HepG2 (cell line): ENCODE data around the gene ZNF141. TPM values are rescaled to one million over a fixed set of nuclear protein-coding genes. Genes with fewer than 3 reads are reported as not detected.

Experiments used
- ATAC-seq: fragments of 200-7000 bp; cut with Tn5 transposase; 3 replicates; pipeline ENCODE4 v1.9.1; 2020; ENCODE audit warnings: mild to moderate bottlenecking, moderate library complexity
- BruUV-seq: library from RNA; stranded (reverse); fragments of 400-500 nt; replicated peaks from 2 replicates; lab custom pipeline; 2021; lab: Mats Ljungman, UMichigan
- CTCF ChIA-PET: fragments of 300-600 bp; formaldehyde crosslinking; extraction: SDS; loops from one replicate; lab custom pipeline; 2021; ENCODE audit warnings: low total read pairs, inconsistent platforms, low intra/inter-chr PET ratio; lab: Yijun Ruan, JAX
- POLR2A ChIA-PET: fragments of 350-600 bp; sonication (Branson Sonifier 250); formaldehyde crosslinking; loops from one replicate; lab custom pipeline; 2020; ENCODE audit warnings: antibody characterized with exemption, inconsistent platforms; lab: Yijun Ruan, JAX
- DNase-seq: peaks from one replicate; pipeline ENCODE4 v3.0.0-alpha.2; 2015; ENCODE audit warnings: low spot score
- FAIRE-seq: peaks from 3 replicates; lab custom pipeline; 2011; peaks lifted over from hg19 to GRCh38; lab: Jason Lieb, UNC
- H2AFZ ChIP-seq: one replicate; pipeline ENCODE4 v1.6.1; 2011; ENCODE audit warnings: low read length, inconsistent platforms
- H3K27ac ChIP-seq: fragments of 300-600 bp; 3 replicates; pipeline ENCODE4 v1.8.0; 2011; ENCODE audit warnings: mixed run types, mild to moderate bottlenecking, mixed read lengths, low read length, inconsistent platforms; ENCODE audit not compliant: insufficient read depth; ENCODE audit errors: extremely low read length
- H3K27me3 ChIP-seq, 2 experiments: fragments of 200-600 bp in 1 of 2; 2 replicates in 1 of 2; 3 replicates in 1 of 2; pipeline versions ENCODE4 v1.6.0 to v1.8.0; 2011; ENCODE audit warnings: low read length in 2 of 2, mild to moderate bottlenecking in 2 of 2, moderate library complexity in 2 of 2, inconsistent platforms in 1 of 2; ENCODE audit not compliant: insufficient read depth in 2 of 2, control insufficient read depth in 1 of 2
- H3K36me3 ChIP-seq, 2 experiments: fragments of 200-600 bp in 1 of 2; replicated peaks in 1 of 2; 2 replicates in 1 of 2; 3 replicates in 1 of 2; pipeline versions ENCODE4 v1.5.1 to v1.8.0; 2011; ENCODE audit warnings: low read length in 2 of 2, inconsistent platforms in 1 of 2; ENCODE audit not compliant: insufficient read depth in 2 of 2, control insufficient read depth in 1 of 2
- H3K4me1 ChIP-seq: 2 replicates; pipeline ENCODE4 v1.5.1; 2012; ENCODE audit warnings: low read length, inconsistent platforms; ENCODE audit not compliant: insufficient read depth
- H3K4me2 ChIP-seq: 2 replicates; pipeline ENCODE4 v1.6.0; 2011; ENCODE audit warnings: low read depth, low read length, inconsistent platforms
- H3K4me3 ChIP-seq, 3 experiments: fragments of 200-600 bp in 1 of 3; sonication (generic), shearing (Covaris generic) in 1 of 3; replicated peaks in 1 of 3; 2 replicates each; pipeline ENCODE4 v1.5.1; 2011 to 2016; ENCODE audit warnings: low read length in 3 of 3, inconsistent platforms in 2 of 3, low read depth in 2 of 3, mild to moderate bottlenecking in 2 of 3, control low read depth in 1 of 3, mixed read lengths in 1 of 3; ENCODE audit not compliant: insufficient read depth in 1 of 3
- H3K79me2 ChIP-seq: one replicate; pipeline ENCODE4 v1.6.1; 2011; ENCODE audit warnings: low read length, inconsistent platforms; ENCODE audit not compliant: insufficient read depth
- H3K9ac ChIP-seq: 2 replicates; pipeline ENCODE4 v1.6.0; 2011; ENCODE audit warnings: mild to moderate bottlenecking, low read depth, low read length, inconsistent platforms; ENCODE audit not compliant: insufficient read depth
- H3K9me3 ChIP-seq: 2 replicates; pipeline ENCODE4 v1.5.1; 2012; ENCODE audit warnings: mild to moderate bottlenecking, low read length
- H4K20me1 ChIP-seq: 2 replicates; pipeline ENCODE4 v1.6.0; 2011; ENCODE audit warnings: inconsistent platforms, mild to moderate bottlenecking, low read length, moderate library complexity; ENCODE audit not compliant: insufficient read depth
- MEIS1 ChIP-seq: sonication (generic); formaldehyde crosslinking; IDR thresholded peaks from 2 replicates; pipeline ENCODE4 v1.9.0; 2021; ENCODE audit warnings: mild to moderate bottlenecking, missing genetic modification reagents, moderate library complexity, borderline replicate concordance
- PAF1 ChIP-seq: IDR thresholded peaks from 2 replicates; pipeline ENCODE4 v1.6.1; 2016; ENCODE audit warnings: missing genetic modification reagents, missing compliant biosample characterization
- SNAPC2 ChIP-seq: sonication (generic); formaldehyde crosslinking; IDR thresholded peaks from 2 replicates; pipeline ENCODE4 v1.8.1; 2022; ENCODE audit warnings: mild to moderate bottlenecking, missing genetic modification reagents
- SRSF4 ChIP-seq: fragments of 200-400 bp; formaldehyde crosslinking; IDR thresholded peaks from one replicate; pipeline ENCODE4 v1.6.1; 2018; ENCODE audit warnings: mild to moderate bottlenecking, low read depth, low read length, moderate library complexity; ENCODE audit not compliant: poor library complexity, severe bottlenecking
- TCF7 ChIP-seq: sonication (generic); IDR thresholded peaks from 2 replicates; pipeline ENCODE4 v1.6.1; 2016; ENCODE audit warnings: antibody characterized with exemption, low read depth
- ZC3H4 ChIP-seq: sonication (generic); formaldehyde crosslinking; IDR thresholded peaks from 2 replicates; pipeline ENCODE4 v1.4.0; 2020; ENCODE audit warnings: missing genetic modification reagents, borderline replicate concordance
- ZFP41 ChIP-seq: sonication (generic); formaldehyde crosslinking; IDR thresholded peaks from 2 replicates; pipeline ENCODE4 v1.4.0; 2020; ENCODE audit warnings: mild to moderate bottlenecking, missing genetic modification reagents, borderline replicate concordance
- ZNF572 ChIP-seq: sonication (generic); formaldehyde crosslinking; IDR thresholded peaks from 2 replicates; pipeline ENCODE4 v1.5.1; 2020; ENCODE audit warnings: mild to moderate bottlenecking, missing genetic modification reagents
- ZNF629 ChIP-seq: sonication (generic); formaldehyde crosslinking; conservative IDR thresholded peaks from 2 replicates; pipeline ENCODE4 v1.5.0; 2020; ENCODE audit warnings: missing genetic modification reagents
- ZNF850 ChIP-seq: sonication (generic); formaldehyde crosslinking; conservative IDR thresholded peaks from 2 replicates; pipeline ENCODE4 v1.9.0; 2021; ENCODE audit warnings: mild to moderate bottlenecking, missing genetic modification reagents
- WGBS: methylation state at CpG from one replicate; pipeline ENCODE4 v1.1.6; 2017; ENCODE audit warnings: low lambda C conversion rate; 5-methylcytosine and 5-hydroxymethylcytosine counted together
- in situ Hi-C: cut with HindIII; loops from 2 replicates; pipeline ENCODE4 v1.10.0; 2017; ENCODE audit warnings: low pct_unique_long_range_greater_than_20kb; ENCODE audit not compliant: extremely low pct_ligation_motif_present
- intact Hi-C: fragments of 100-400 bp; cut with micrococcal nuclease; formaldehyde crosslinking; loops from one replicate; pipeline ENCODE4 v1.10.0; 2022; ENCODE audit not compliant: unreplicated experiment
- polyA plus RNA-seq, 8 experiments: library from polyadenylated mRNA; depleted of rRNA in 3 of 8; stranded (reverse) in 7 of 8; unstranded in 1 of 8; fragments of >200 nt; fragmentation: Illumina TruSeq in 4 of 8; extraction: Trizol in 4 of 8; gene quantifications; 2 replicates each; pipeline versions ENCODE4 v1.2.1 to v1.2.3, GENCODE V29; 2011 to 2016; ENCODE audit warnings: low read depth in 4 of 8, missing spikeins in 1 of 8, mixed read lengths in 1 of 8; ENCODE audit not compliant: insufficient read depth in 1 of 8
- total RNA-seq, 5 experiments: library from RNA; depleted of rRNA; stranded (reverse); fragments of >200 nt; fragmentation: Illumina TruSeq; extraction: Trizol; gene quantifications; 2 replicates each; pipeline ENCODE4 v1.2.3, GENCODE V29; 2016; ENCODE audit warnings: low read depth in 1 of 5
- TF ChIP-seq, protein P1 (sequence below): sonication (generic); formaldehyde crosslinking; IDR thresholded peaks from 2 replicates; pipeline ENCODE4 v1.4.0; 2020; ENCODE audit warnings: missing genetic modification reagents

ZNF141 gene
- total and polyA plus RNA-seq, 2 of the 13 experiments (the other 11 are each of a cell fraction or from before 2014, with no cell fraction given) = not detected

DNA sequence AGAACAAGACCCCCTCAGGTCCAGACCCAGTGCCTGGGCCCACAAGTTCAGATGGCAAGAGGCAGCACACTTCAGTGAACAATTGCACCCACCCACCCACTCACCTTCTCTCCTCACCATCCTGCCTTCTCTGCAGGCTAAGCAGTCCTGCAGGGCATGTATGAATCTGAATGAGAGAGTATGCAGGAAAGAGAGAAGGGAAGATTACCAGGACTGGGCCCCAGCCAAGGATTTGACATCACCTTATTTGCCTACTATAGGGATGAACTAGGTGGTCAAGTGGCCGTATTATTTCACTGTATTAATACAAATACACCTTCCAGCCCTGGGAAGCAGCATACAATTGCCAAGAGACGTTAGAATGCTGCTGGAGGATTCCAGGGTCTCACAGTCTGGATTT is 2.1 kb upstream of the ZNF141 start:
- FAIRE-seq (no peak), ATAC-seq (no peak), DNase-seq (no peak)
- Histone ChIP-seq H4K20me1 (no peaks in the 10 kb centered on the region), H3K9me3 (peaks cover 87% of the 10 kb centered on the region), H3K4me1 (no peaks in the 10 kb centered on the region), H3K4me2 (no peak overlapping the region), H3K27ac (no peak overlapping the region), H3K27me3 (no peaks in the 10 kb centered on the region), H3K79me2 (no peaks in the 10 kb centered on the region), H3K36me3 (no peaks in the 10 kb centered on the region), H3K9ac (no peak overlapping the region), H3K4me3 (no peak overlapping the region), H2AFZ (no peak overlapping the region)
- ChIA-PET CTCF (no interaction called here), POLR2A (no interaction called here)
- 11% methylated on average over 1 of the region's 2 CpGs for WGBS
- intact Hi-C loops (no loop called here), in situ Hi-C loops (no loop called here)
- TF ChIP-seq SNAPC2 (CRISPR knock-in tag) (no peak), ZNF629 (no peak)
- BruUV-seq = no TSS peak

DNA sequence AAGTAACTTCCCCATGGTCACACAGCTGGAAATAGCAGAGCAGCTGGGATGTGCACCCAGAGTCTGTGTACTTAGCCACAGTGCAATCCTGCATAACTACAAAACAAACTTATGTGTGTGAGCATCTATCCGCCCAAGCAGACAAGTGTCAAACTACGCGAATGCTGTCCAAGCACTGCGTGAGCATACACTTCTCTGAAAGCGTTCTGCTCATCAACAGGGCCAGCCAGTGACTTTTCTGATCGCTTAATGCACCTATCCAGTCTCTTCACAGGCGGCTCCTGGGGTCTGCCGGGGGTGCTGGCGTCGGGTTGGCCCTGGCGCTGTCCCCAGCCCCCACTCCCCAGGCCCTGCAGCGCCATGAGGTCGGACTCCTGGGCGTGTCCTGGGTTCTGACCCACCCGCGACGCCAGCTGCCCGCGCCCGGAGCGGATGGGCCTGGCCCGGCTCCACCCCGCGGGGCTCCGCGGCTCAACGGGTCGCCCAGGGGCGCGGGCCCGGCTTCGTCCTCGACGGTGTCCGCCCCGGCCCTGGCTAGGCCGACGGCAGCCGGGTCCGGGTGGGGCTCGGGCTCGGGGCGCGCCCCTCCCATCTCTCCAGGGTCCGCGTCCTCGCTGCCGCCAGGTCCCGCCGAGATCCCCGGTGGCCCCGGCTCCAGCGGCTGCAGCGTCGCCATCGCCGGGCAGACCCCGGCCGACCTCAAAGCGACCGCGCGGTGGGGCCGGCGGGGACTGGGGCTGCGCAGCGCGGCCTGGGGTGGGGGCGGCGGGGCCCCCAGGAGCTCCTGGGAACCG is 1.3 kb upstream of the ZNF141 start:
- H3K27ac ChIP-seq = no peak overlapping the region
- H3K4me3 ChIP-seq = no peak overlapping the region
- no peaks in the 10 kb centered on the region for H3K27me3 ChIP-seq
- H3K36me3 ChIP-seq = no peaks in the 10 kb centered on the region
- H3K9me3 ChIP-seq = peaks cover 86% of the 10 kb centered on the region
- no peak for DNase-seq
- in situ Hi-C loops = no loop called here
- H2AFZ ChIP-seq = no peak overlapping the region
- no peak for TF ChIP-seq ZNF850 (CRISPR knock-in tag)
- TF ChIP-seq, protein P1, sequence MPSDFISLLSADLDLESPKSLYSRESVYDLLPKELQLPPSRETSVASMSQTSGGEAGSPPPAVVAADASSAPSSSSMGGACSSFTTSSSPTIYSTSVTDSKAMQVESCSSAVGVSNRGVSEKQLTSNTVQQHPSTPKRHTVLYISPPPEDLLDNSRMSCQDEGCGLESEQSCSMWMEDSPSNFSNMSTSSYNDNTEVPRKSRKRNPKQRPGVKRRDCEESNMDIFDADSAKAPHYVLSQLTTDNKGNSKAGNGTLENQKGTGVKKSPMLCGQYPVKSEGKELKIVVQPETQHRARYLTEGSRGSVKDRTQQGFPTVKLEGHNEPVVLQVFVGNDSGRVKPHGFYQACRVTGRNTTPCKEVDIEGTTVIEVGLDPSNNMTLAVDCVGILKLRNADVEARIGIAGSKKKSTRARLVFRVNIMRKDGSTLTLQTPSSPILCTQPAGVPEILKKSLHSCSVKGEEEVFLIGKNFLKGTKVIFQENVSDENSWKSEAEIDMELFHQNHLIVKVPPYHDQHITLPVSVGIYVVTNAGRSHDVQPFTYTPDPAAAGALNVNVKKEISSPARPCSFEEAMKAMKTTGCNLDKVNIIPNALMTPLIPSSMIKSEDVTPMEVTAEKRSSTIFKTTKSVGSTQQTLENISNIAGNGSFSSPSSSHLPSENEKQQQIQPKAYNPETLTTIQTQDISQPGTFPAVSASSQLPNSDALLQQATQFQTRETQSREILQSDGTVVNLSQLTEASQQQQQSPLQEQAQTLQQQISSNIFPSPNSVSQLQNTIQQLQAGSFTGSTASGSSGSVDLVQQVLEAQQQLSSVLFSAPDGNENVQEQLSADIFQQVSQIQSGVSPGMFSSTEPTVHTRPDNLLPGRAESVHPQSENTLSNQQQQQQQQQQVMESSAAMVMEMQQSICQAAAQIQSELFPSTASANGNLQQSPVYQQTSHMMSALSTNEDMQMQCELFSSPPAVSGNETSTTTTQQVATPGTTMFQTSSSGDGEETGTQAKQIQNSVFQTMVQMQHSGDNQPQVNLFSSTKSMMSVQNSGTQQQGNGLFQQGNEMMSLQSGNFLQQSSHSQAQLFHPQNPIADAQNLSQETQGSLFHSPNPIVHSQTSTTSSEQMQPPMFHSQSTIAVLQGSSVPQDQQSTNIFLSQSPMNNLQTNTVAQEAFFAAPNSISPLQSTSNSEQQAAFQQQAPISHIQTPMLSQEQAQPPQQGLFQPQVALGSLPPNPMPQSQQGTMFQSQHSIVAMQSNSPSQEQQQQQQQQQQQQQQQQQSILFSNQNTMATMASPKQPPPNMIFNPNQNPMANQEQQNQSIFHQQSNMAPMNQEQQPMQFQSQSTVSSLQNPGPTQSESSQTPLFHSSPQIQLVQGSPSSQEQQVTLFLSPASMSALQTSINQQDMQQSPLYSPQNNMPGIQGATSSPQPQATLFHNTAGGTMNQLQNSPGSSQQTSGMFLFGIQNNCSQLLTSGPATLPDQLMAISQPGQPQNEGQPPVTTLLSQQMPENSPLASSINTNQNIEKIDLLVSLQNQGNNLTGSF (CRISPR knock-in tag) = no peak
- TF ChIP-seq ZFP41 (CRISPR knock-in tag) = no peak
- TF ChIP-seq PAF1 (CRISPR knock-in tag) = no peak
- TF ChIP-seq TCF7 = no peak
- no peak for TF ChIP-seq MEIS1 (CRISPR knock-in tag)
- TF ChIP-seq ZNF572 (CRISPR knock-in tag) = no peak
- no peak for TF ChIP-seq SRSF4
- TF ChIP-seq ZC3H4 = no peak
- no peak for FAIRE-seq
- H3K4me2 ChIP-seq = no peak overlapping the region
- H3K4me1 ChIP-seq = no peaks in the 10 kb centered on the region
- intact Hi-C loops = no loop called here
- ChIA-PET CTCF (no interaction called here), POLR2A (no interaction called here)
- ATAC-seq = no peak
- no TSS peak for BruUV-seq
- no peaks in the 10 kb centered on the region for H3K79me2 ChIP-seq
- H3K9ac ChIP-seq = no peak overlapping the region
- H4K20me1 ChIP-seq = no peaks in the 10 kb centered on the region
- WGBS = 69% methylated on average over 7 of the region's 71 CpGs
